Ovary (tissue), 9 donors: ENCODE data around the gene OR8B2. TPM values are rescaled to one million over a fixed set of nuclear protein-coding genes. Genes with fewer than 3 reads are reported as not detected.
"Not testable (repeated sequence)": the region's sequence is repeated elsewhere in the genome, so short reads cannot be mapped to it uniquely, and the experiment has no call there.

Source experiments
- DNase-seq, 5 donors: peaks; one replicate each; pipeline ENCODE4 v3.0.0-alpha.2; 2019 to 2020
- H3K27ac ChIP-seq, 2 donors: fragments of 200-600 bp; one replicate each; pipeline versions ENCODE4 v1.5.1 to v1.8.0; 2019 to 2022
- H3K27me3 ChIP-seq: fragments of 200-600 bp; one replicate; pipeline ENCODE4 v1.8.0; 2022
- H3K36me3 ChIP-seq: fragments of 200-600 bp; sonication (generic); one replicate; pipeline ENCODE4 v1.5.1; 2019
- H3K4me1 ChIP-seq: one replicate; pipeline ENCODE4 v1.8.1; 2013; ENCODE audit warnings: mild to moderate bottlenecking, moderate library complexity; ENCODE audit not compliant: insufficient read depth
- H3K4me3 ChIP-seq: fragments of 200-600 bp; sonication (generic); one replicate; pipeline ENCODE4 v1.5.1; 2017
- H3K9me3 ChIP-seq, 2 donors: fragments of 200-600 bp in 1 of 2; sonication (generic) in 1 of 2; one replicate each; pipeline versions ENCODE4 v1.5.1 to v1.8.1; 2013 to 2019; ENCODE audit warnings: mild to moderate bottlenecking in 1 of 2, moderate library complexity in 1 of 2
- CTCF ChIP-seq, 3 donors: fragments of 450-650 bp in 2 of 3; fragments of 200-600 bp in 1 of 3; IDR thresholded peaks; one replicate each; pipeline versions ENCODE4 v1.5.1 to v1.8.0; 2016 to 2022; ENCODE audit warnings: antibody characterized with exemption in 3 of 3, mild to moderate bottlenecking in 1 of 3
- EP300 ChIP-seq: sonication (generic); formaldehyde crosslinking; IDR thresholded peaks from one replicate; pipeline ENCODE4 v1.6.1; 2017; ENCODE audit warnings: antibody characterized with exemption
- POLR2A ChIP-seq: fragments of 450-650 bp; IDR thresholded peaks from one replicate; pipeline ENCODE4 v1.6.1; 2017; ENCODE audit warnings: antibody characterized with exemption, mild to moderate bottlenecking, moderate library complexity
- WGBS, 3 donors: extraction: QIAGEN DNeasy Blood & Tissue Kit in 1 of 3; methylation state at CpG; one replicate each; pipeline versions ENCODE4 v1.1.5 to v1.1.7; 2013 to 2017; 5-methylcytosine and 5-hydroxymethylcytosine counted together
- intact Hi-C, 4 donors: fragments of 100-400 bp; cut with DNase I; formaldehyde crosslinking; loops; one replicate each; pipeline versions ENCODE4 v1.11.0 to v1.15.1; 2022 to 2023
- polyA plus RNA-seq, 2 donors: library from polyadenylated mRNA; stranded (reverse); fragments of 200-250 nt in 1 of 2; fragments of 350-450 nt in 1 of 2; fragmentation: Illumina TruSeq in 1 of 2; extraction: RNeasy Lipid Tissue Mini Kit (QIAGEN cat#74804) in 1 of 2; gene quantifications; one replicate each; pipeline ENCODE4 v1.2.3, GENCODE V29; 2013 to 2014
- total RNA-seq, 7 donors: library from RNA; depleted of rRNA in 2 of 7; stranded (reverse); fragments of >200 nt in 2 of 7; fragmentation: NEBNext Ultra II Directional in 3 of 7; extraction: Animal tissue kit (Norgen Biotek cat#: 25700) in 3 of 7; gene quantifications; one replicate each; pipeline versions ENCODE4 v1.1.0 to v1.2.4, GENCODE V29; 2016 to 2023
- donor health status: DM: no; HTN: no; CAD: no; lungs with moderate emphysema.
- donor health status: DM: no; HTN: no; CAD: no.
- donor health status: Bipolar disorder and iron deficiency.
- donor health status: DM: yes; HTN: yes; CAD: no.
- donor health status: DM: no; HTN: no; CAD: no.
- donor health status: DM: yes; HTN: yes; CAD: no.

The OR8B2 gene
- total and polyA plus RNA-seq, 9 donors: not detected

DNA sequence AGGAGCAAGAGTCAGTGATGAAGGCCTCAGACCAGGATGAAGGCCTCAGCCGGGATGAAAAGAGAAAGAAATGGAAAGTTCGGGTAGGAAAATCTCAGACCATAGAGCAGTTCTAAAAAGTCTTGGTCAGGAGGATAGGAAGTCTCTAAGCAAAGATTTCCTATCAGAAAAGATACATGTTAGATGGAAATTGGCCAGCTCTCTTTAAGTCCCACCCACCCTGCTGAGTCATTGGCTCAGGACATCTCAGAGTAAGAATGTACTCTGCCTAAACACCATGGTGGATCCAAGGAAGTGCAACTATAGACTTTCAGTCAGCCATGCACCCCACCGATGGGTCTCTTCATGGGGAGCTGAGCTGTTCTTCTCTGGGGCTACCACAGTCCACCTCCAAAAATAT lies 10.1 kb upstream of the OR8B2 start:
- intact Hi-C loops: no loop called here
- H3K27me3 ChIP-seq: no peaks in the 10 kb centered on the region
- H3K4me3 ChIP-seq: no peak overlapping the region
- WGBS, 3 donors: 62 to 89% (median 79%) methylated on average over 3 of the region's 3 CpGs
- H3K4me1 ChIP-seq: no peaks in the 10 kb centered on the region
- no peak for TF ChIP-seq EP300
- no peak for TF ChIP-seq POLR2A
- no peak for TF ChIP-seq CTCF (IDR thresholded peaks at IDR 0.05)
- H3K27ac ChIP-seq: no peak overlapping the region
- DNase-seq: no peak
- H3K36me3 ChIP-seq: no peaks in the 10 kb centered on the region
- H3K9me3 ChIP-seq: no peaks in the 10 kb centered on the region

DNA sequence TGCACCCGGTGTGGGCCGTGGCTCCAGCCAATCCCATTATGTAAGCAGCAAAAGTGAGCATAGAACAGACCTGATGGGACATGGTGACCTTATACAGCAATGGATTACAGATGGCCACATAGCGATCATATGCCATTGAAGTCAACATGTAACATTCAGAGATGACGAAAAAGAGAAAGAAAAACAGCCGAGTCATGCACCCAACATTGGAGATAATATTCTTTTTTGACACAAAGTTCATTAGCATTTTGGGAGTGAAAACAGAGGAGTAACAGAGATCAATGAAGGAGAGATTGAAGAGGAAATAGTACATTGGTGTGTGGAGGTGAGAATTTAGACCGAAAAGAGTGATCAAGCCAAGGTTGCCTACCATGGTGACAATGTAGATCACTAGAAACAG lies 1.4 kb downstream of the OR8B2 start:
- intact Hi-C loops, H3K27ac ChIP-seq, H3K4me3 ChIP-seq, H3K9me3 ChIP-seq, DNase-seq, H3K27me3 ChIP-seq, H3K4me1 ChIP-seq, H3K36me3 ChIP-seq: not testable (repeated sequence)
- whole genome bisulfite sequencing, 3 donors: 72 to 87% (median 79%) methylated on average over 4 of the region's 6 CpGs

GRCh38 chr11:124380585-124380984 lies 3.7 kb downstream of the OR8B2 start:
- no peak overlapping the region for H3K27ac ChIP-seq
- TF ChIP-seq CTCF (IDR thresholded peaks at IDR 0.05): no peak
- TF ChIP-seq POLR2A: no peak
- no peak for TF ChIP-seq EP300
- no peak for DNase-seq
- H3K4me1 ChIP-seq: no peaks in the 10 kb centered on the region
- H3K9me3 ChIP-seq: no peaks in the 10 kb centered on the region
- 81 to 95% (median 91%) methylated on average over 2 of the region's 2 CpGs for WGBS, 3 donors
- intact Hi-C loops: no loop called here
- H3K27me3 ChIP-seq: no peaks in the 10 kb centered on the region
- no peaks in the 10 kb centered on the region for H3K36me3 ChIP-seq
- no peak overlapping the region for H3K4me3 ChIP-seq

- H3K4me1 ChIP-seq: no peaks in the 10 kb centered on the region
- WGBS, 3 donors: 48 to 70% (median 63%) methylated on average over 3 of the region's 3 CpGs
- intact Hi-C loops: no loop called here
- no peak overlapping the region for H3K27ac ChIP-seq
- no peaks in the 10 kb centered on the region for H3K27me3 ChIP-seq
- DNase-seq: no peak
- H3K9me3 ChIP-seq: no peaks in the 10 kb centered on the region
- TF ChIP-seq POLR2A: no peak
- no peak for TF ChIP-seq EP300
- no peak for TF ChIP-seq CTCF (IDR thresholded peaks at IDR 0.05)
- no peak overlapping the region for H3K4me3 ChIP-seq
- no peaks in the 10 kb centered on the region for H3K36me3 ChIP-seq
Observed at GRCh38 chr11:124376280-124376679, 8.0 kb downstream of the OR8B2 start.

DNA sequence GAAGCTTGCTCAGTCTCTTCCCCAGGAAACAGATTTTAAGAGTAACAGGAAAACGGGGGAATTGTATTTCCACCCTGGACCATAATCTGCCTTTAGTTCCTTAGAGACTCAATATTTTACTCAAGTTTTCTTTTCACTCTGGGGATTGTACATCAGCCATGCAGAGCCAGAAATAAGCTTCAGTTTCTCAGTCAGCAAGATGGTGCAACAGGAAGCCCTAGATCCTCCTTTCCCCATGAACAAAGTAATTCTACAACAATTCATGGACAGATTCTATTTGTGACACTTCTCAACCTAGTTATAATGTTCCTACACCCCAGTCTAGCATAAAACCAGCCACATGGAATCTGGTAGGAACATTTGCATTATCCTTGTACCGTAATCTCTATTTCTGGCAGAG lies 24.7 kb downstream of the OR8B2 start:
- no peaks in the 10 kb centered on the region for H3K4me1 ChIP-seq
- no peak overlapping the region for H3K27ac ChIP-seq
- TF ChIP-seq CTCF (IDR thresholded peaks at IDR 0.05): no peak
- no peak for TF ChIP-seq EP300
- TF ChIP-seq POLR2A: no peak
- no peaks in the 10 kb centered on the region for H3K9me3 ChIP-seq
- H3K36me3 ChIP-seq: no peaks in the 10 kb centered on the region
- intact Hi-C loops: no loop called here
- WGBS, 3 donors: 36 to 41% (median 37%) methylated on average over 2 of the region's 2 CpGs
- DNase-seq: no peak
- H3K4me3 ChIP-seq: no peak overlapping the region
- no peaks in the 10 kb centered on the region for H3K27me3 ChIP-seq
